Measurements from ENCODE around the gene CRYBG1. TPM values are rescaled to one million over a fixed set of nuclear protein-coding genes. Genes with fewer than 3 reads are reported as not detected.

Gene CRYBG1
- total and polyA plus RNA-seq, 2 of the 4 experiments (the other 2 are of a cell fraction), result 0.38 to 1.1 TPM

DNA sequence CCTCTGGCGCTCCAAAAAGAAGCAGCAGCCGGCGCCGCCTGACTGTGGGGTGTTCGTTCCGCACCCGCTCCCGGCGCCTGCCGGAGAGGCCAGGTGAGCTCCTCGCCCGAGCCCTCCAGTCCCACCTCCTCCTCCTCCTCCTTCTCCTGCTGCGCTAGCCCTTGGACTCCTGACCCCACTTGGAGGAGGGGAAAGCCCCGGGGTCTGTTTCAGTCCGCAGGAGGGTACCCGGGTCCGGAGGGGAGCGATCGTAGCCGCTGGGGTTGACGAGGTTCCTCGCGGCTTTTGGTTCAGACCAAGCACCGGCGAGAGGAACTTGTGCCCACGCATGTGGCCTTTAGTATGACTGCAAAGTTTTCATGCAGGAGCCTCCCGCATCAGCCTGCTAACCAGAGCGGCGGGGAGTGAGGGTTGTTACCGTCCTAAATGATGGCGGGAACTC is 493 bp downstream of the CRYBG1 start:
- Histone ChIP-seq H2AK5ac (ENCODE audit: low read depth, low read length) (no peak overlapping the region), H3K27me3 (ENCODE audit: control insufficient read depth, insufficient read depth, low read length) (peaks cover 28% of the 10 kb centered on the region), H2BK20ac (ENCODE audit: low read depth, low read length) (no peak overlapping the region), H3K9ac (ENCODE audit: low read depth, low read length) (no peak overlapping the region), H3K9me3 (ENCODE audit: control insufficient read depth, insufficient read depth, low read length) (no peaks in the 10 kb centered on the region), H3K27ac (ENCODE audit: insufficient read depth, low read length) (no peak overlapping the region), H3K4ac (ENCODE audit: low read depth, low read length) (no peak overlapping the region), H2AK9ac (replicated peaks; ENCODE audit: low read depth, low read length, poor library complexity) (no peak overlapping the region), H2BK15ac (ENCODE audit: low read depth, low read length) (no peak overlapping the region), H3K4me1 (ENCODE audit: control insufficient read depth, insufficient read depth, low read length) (peaks cover 3% of the 10 kb centered on the region; the same call in 1 of the 2 replicates), H3K18ac (ENCODE audit: low read depth, low read length) (no peak overlapping the region), H2BK5ac (ENCODE audit: low read depth, low read length, poor library complexity, severe bottlenecking) (no peak overlapping the region), H2BK120ac (ENCODE audit: low read depth, low read length) (no peak overlapping the region), H3K36me3 (ENCODE audit: control insufficient read depth, insufficient read depth, low read length) (no peaks in the 10 kb centered on the region), H3K56ac (ENCODE audit: extremely low read depth, insufficient read depth, low read length) (no peak overlapping the region), H2AFZ (replicated peaks; ENCODE audit: low read length, poor library complexity) (peak overlapping the region; percentile 91), H3K14ac (replicated peaks; ENCODE audit: low read depth, low read length) (no peak overlapping the region), H3K4me2 (ENCODE audit: low read depth, low read length) (peak overlapping the region; percentile 77), H4K20me1 (ENCODE audit: insufficient read depth, low read length) (no peaks in the 10 kb centered on the region), H4K91ac (ENCODE audit: insufficient read depth, low read depth, low read length) (no peak overlapping the region), H4K8ac (ENCODE audit: low read depth in 2 of 2, low read length in 2 of 2) (no peak overlapping the region), H3K9me1 (ENCODE audit: insufficient read depth, low read length) (no peaks in the 10 kb centered on the region), H4K5ac (ENCODE audit: low read depth, low read length) (no peak overlapping the region), H3K23ac (ENCODE audit: low read depth, low read length) (no peak overlapping the region), H3K4me3 (ENCODE audit: insufficient read depth, low read depth, low read length) (peak overlapping the region; percentile 9; the same call in 1 of the 2 replicates), H3K79me1 (ENCODE audit: low read depth in 1 of 2, low read length in 2 of 2) (no peaks in the 10 kb centered on the region)
- WGBS, 2 experiments (ENCODE audit: extremely low coverage in 2 of 2, insufficient read length in 1 of 2), result 0% methylated on average over 1 of the region's 31 CpGs; no CpG with 5 or more reads in 1 of the 2 experiments
- ChIA-PET CTCF (interaction anchor here (0.7 to 1.1 kb wide), 3 partner anchors 10 to 625 kb away, joined by 3 read pairs; no protein-coding TSS in a partner anchor), POLR2A (ENCODE audit: unreplicated experiment) (no interaction called here)
- DNase-seq, result no peak
- no peak for TF ChIP-seq POLR2A (IDR thresholded peaks at IDR 0.05; ENCODE audit: low read depth, low read length)
- no peak for TF ChIP-seq CEBPB (IDR thresholded peaks at IDR 0.05; ENCODE audit: low read depth, low read length)
- no peak for TF ChIP-seq RAD21 (IDR thresholded peaks at IDR 0.05; ENCODE audit: low read length)
- TF ChIP-seq CHD1 (IDR thresholded peaks at IDR 0.05; ENCODE audit: low read depth, low read length), result no peak
- no peak for TF ChIP-seq MAFK (IDR thresholded peaks at IDR 0.05; ENCODE audit: low read depth, low read length)
- no peak for TF ChIP-seq RCOR1 (IDR thresholded peaks at IDR 0.05; ENCODE audit: insufficient replicate concordance, low read length)
- no peak for TF ChIP-seq RFX5 (IDR thresholded peaks at IDR 0.05; ENCODE audit: low read depth, low read length)
- no peak for TF ChIP-seq MXI1 (IDR thresholded peaks at IDR 0.05; ENCODE audit: borderline replicate concordance, low read depth, low read length)
- TF ChIP-seq, protein P1, sequence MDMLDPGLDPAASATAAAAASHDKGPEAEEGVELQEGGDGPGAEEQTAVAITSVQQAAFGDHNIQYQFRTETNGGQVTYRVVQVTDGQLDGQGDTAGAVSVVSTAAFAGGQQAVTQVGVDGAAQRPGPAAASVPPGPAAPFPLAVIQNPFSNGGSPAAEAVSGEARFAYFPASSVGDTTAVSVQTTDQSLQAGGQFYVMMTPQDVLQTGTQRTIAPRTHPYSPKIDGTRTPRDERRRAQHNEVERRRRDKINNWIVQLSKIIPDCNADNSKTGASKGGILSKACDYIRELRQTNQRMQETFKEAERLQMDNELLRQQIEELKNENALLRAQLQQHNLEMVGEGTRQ (IDR thresholded peaks at IDR 0.05; ENCODE audit: low read depth, low read length), result no peak
- TF ChIP-seq SMC3 (IDR thresholded peaks at IDR 0.05; ENCODE audit: low read depth, low read length), result no peak
- TF ChIP-seq, protein P2, sequence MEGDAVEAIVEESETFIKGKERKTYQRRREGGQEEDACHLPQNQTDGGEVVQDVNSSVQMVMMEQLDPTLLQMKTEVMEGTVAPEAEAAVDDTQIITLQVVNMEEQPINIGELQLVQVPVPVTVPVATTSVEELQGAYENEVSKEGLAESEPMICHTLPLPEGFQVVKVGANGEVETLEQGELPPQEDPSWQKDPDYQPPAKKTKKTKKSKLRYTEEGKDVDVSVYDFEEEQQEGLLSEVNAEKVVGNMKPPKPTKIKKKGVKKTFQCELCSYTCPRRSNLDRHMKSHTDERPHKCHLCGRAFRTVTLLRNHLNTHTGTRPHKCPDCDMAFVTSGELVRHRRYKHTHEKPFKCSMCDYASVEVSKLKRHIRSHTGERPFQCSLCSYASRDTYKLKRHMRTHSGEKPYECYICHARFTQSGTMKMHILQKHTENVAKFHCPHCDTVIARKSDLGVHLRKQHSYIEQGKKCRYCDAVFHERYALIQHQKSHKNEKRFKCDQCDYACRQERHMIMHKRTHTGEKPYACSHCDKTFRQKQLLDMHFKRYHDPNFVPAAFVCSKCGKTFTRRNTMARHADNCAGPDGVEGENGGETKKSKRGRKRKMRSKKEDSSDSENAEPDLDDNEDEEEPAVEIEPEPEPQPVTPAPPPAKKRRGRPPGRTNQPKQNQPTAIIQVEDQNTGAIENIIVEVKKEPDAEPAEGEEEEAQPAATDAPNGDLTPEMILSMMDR (conservative IDR thresholded peaks at IDR 0.05; ENCODE audit: low read depth, low read length), result no peak
- BruUV-seq (replicated peaks), result no TSS peak
- in situ Hi-C loops (cut with MboI; ENCODE audit: low sequenced_read_pairs) (no loop called here), intact Hi-C loops (cut with micrococcal nuclease) (loop anchor here (1.0 kb wide), 1 partner anchor 618 kb away; no protein-coding TSS in a partner anchor), dilution Hi-C loops (cut with HindIII; ENCODE audit: low sequenced_read_pairs, unreplicated experiment) (no loop called here)
- ATAC-seq (ENCODE audit: low read depth), result 0 out of 2 replicates have a peak, but pooled peaks have one; percentile 13

Data from IMR-90 (cell line).